Stimulated activated CD8-positive, alpha-beta memory T cell treated with anti-CD3 and anti-CD28 coated beads, Interleukin-7, amount 100 ng/mL, for 1 hour (primary cell): ENCODE measurements around the gene PCNX3.

ENCODE experiments used
- DNase-seq, 2 donors: peaks; one replicate each; pipeline ENCODE4 v3.0.0-alpha.2; 2020; ENCODE audit warnings: low read depth in 2 of 2

The PCNX3 gene

DNA sequence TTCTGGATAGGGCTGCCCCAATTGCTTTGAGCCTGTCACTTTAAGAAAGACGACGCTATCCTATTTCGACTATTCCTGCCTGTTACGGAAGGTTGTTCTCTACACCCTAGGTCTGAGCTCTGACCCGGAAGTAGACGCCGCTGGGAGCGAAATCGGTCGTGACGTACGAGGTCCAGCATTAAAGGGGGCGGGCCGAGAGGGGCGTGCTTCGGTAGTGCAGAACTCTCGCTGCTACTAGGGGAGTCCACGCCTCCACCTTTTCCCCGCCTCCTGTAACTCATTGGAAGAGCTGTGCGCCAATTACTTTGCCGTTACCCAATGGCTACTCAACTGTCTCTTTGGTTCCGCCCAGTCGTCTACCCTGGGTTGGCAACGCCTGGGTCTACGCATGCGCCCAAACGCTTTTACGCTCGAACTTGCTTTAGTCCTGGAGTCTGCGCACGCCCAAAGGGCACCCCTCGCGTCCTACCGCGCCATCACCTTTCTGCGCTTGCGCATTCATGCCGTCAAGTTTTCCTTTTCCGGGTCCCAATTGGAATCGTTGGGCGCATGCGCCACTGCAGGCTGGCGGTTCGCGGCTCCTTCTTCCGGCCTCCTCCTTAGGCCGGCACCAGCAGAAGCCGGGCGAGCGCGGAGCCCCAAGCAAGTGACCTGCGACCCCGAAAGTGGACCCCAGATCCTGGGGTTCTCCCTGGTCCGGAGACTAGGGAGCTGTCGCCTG lies at the start of gene PCNX3:
PCNX3 (plus strand) TSS at position 548 of the 721 bp plus-strand sequence. CDS start 536 bp downstream, outside the sequence.
- peak; percentile 100 for DNase-seq

- no peak for DNase-seq
Observed at GRCh38 chr11:65569164-65569972, 46.2 kb upstream of the PCNX3 start.

DNA sequence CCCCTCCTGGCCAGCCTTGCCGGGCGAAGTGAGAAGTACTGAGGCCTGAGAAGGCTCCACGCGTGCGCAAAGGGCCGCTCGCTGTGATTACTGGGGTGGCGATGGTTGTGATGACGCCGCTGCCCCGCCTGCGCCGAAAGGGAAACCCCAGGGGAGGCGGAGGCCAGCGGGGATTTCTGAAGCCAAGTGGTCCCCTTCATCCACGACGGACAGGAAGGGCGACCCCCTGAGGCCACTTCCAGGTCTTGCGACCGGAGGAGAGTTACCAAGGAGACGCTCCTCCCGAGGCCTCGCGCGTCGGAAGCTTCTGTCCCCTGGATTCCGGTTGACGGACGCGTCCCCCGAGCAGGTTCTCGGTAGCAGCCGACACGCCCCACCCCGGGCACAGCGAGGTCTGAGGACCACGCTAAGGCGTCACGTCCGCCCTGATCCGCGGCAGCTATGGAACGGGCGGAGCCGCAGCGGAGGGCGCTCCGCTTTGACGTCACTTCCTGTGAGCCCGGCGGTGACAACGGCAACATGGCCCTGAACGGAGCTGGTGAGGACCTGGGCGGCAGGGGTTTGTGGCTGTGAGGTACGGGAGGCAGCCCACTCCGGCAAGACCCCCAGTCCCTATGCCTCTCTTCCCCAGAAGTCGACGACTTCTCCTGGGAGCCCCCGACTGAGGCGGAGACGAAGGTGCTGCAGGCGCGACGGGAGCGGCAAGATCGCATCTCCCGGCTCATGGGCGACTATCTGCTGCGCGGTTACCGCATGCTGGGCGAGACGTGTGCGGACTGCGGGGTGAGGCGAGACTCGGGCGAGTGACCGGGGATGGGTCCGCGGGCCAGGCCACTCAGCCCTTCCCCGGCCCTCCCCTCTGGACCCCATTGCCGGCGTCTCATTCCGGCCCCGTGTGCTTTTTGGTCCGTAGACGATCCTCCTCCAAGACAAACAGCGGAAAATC lies 45.3 kb upstream of the PCNX3 start, which contains the start of gene ZNRD2:
ZNRD2 (plus strand) TSS at position 505 of the 946 bp plus-strand sequence; CDS start at position 520, 15 bp downstream.
- DNase-seq: peak; percentile 93 to 95

- DNase-seq: no peak
Observed at GRCh38 chr11:65571420-65571819, 44.2 kb upstream of the PCNX3 start.

- no peak for DNase-seq
Observed at GRCh38 chr11:65571940-65572339, 43.6 kb upstream of the PCNX3 start.

DNA sequence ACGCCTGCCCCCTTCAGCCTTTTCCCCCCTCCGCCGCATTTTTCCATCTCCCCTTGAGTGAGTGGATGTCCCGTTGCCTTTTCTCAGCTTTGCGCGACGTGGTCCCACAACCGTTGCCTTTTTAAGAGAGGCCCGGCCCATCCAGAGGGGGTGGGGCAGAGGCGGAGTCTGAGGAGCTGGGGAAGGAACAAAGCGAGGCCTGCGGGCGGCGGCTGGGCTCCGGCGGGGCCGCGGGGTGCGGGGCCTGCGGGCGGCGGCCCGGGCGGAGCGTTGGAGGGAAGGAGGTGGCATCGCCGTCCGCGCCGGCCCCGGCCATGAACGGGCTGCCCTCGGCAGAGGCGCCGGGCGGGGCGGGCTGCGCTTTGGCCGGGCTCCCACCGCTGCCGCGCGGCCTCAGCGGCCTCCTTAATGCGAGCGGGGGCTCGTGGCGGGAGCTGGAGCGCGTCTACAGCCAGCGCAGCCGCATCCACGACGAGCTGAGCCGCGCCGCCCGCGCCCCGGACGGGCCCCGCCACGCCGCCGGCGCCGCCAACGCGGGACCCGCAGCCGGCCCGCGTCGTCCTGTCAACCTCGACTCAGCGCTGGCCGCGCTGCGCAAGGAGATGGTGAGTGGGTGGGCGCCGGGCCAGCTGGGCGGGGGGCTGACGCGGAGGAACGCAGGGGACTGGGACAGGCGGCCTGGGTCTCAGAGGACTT lies 43.1 kb upstream of the PCNX3 start, which contains the start of gene FAM89B:
FAM89B (plus strand) TSS at position 183 of the 696 bp plus-strand sequence; CDS start at position 315, 132 bp downstream.
- peak; percentile 81 for DNase-seq

- DNase-seq: no peak
Observed at GRCh38 chr11:65573391-65574079, 42.0 kb upstream of the PCNX3 start.

GRCh38 chr11:65574109-65574810 lies 41.3 kb upstream of the PCNX3 start:
- peak; percentile 61 to 70 for DNase-seq

DNA sequence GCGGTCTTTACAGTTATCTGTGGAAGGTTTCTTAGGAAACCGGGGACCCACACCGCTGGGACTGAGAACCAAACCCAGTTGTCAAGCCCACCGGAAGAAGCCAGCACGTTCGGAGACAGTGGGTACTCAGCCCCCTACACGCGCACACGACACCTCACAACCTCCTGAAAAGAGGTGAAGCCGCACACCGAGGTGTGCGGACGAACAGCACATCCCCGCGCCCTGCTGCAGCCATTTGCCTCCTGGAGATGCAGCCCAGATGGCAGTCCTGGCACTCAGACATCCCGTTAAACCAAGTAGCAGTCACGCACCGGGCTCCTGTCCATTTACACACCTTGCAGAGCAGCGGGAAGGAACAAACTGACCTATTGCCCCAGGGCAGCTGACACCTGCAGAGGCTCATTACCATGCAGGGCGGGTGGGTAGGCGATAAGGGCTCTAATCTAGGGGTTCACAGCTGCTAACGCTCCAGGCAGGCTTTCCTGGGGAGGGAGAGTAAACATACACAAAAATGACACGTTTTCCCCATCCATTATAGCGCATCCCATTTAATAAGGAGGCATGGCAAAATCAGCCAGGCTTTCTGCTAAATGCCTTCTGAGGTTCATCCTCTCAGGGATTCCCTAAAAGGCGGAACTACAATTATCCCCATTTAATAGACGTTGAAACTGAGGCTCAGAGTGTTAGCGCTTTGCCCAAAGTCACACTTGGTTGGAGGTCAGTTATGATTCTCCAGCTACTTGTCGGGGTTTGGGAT lies 40.6 kb upstream of the PCNX3 start:
- DNase-seq: no peak

DNA sequence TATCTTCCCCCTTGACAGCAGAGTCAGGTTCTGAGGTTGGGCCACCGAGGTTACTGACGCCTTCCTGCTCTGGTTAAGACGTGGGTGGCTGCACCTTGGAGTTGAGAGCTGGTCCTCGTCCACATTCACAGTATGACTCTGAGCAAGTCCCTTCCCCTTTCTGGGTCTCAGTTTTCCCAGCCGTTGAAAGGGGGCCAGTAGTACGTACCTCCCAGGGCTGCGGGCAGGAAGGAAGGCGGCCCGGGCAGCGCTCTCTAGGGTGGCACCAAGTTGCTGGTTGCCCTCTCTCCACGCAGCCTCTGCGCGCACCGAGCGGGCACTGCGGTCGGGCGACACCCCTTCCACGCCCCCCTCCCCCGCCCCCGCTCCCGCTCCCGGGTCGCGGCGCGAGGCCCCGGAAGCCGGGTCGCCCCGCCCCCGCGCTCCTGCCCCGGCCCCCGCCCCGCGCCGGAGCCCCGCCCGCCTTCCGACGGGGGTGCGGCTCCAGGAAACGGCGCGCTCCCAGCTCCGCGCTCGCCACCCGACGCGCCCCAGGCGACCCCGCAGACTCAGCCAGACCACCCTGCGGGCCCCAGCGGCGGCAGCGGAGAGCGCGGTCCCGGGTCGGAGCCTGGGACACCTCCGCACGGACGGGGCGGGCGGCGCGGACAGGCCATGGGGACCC lies 39.9 kb upstream of the PCNX3 start, which contains the start of gene EHBP1L1:
EHBP1L1 (plus strand) TSS at position 486 of the 664 bp plus-strand sequence. CDS start 250 bp downstream, outside the sequence.
- peak; percentile 45 to 56 for DNase-seq

DNA sequence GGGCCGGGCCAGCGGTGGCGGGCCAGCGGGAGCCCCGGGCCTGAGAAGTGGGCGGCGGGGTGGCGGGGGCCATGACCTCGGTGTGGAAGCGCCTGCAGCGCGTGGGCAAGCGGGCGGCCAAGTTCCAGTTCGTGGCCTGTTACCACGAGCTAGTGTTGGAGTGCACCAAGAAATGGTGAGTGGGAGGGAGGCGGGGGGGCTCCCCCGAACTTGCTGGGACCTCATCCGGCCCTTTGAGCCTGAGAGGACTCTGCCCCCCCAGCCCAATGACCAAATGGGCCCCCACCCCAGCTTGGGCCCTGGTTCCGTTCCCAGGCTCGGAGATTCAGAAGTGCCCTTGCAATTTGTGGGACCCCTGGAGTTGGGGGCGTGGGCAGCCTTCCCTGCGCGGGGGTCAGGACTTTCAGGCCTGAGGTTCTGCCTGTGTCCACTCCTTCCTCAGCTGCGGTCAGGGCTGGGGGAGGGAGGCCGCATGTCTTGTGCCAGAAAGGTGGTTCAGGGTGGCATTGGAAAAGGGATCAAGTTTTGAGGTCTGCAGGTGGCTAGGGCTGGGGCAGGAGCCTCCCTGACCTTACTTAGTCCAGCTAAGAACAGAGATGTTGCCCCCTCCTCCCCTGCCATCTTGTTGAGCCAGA lies 39.2 kb upstream of the PCNX3 start:
- DNase-seq: no peak

DNA sequence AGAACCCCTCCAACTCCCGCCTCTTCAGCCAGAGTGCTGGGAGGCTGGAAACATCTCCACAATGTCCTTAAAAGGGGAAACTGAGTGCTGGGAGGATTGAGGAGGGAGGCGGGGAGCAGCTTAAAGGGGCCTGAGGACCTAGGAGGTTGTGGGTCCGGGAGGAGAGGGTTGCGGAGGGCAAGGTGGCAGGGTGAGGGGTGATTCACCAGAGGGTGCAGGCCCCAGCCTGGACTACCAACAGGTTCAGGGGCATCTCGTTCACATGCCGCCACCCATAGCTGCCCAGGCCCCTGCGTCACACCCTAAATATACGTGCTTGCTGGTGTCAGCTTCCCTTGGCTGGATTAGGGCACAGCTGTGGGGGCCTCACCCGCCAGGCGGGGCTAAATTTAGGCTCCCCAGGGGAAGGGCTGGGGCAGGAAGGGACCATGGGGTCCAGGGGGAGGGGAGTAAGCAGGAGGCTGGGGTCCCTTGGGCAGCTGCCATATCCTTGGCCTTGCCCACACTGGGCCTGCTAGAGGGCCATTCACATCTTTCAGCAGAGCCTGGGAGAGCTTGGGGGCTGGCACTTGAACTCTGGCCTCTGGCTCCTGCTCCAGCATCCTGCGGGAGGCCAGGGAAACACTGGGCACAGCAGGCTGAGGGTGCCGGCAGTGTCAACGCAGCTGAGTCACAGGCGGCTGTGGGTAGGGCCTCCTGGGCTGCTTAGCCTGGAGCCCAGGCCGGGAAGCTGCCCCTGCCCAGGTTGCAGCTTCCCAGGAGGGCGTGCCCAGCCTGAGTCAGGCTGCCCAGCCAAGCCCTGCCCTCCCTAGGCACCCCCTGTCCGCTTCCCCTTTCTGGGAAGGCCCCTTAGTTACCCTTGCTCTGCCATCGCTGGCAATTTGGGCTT lies 38.5 kb upstream of the PCNX3 start:
- DNase-seq: no peak

DNA sequence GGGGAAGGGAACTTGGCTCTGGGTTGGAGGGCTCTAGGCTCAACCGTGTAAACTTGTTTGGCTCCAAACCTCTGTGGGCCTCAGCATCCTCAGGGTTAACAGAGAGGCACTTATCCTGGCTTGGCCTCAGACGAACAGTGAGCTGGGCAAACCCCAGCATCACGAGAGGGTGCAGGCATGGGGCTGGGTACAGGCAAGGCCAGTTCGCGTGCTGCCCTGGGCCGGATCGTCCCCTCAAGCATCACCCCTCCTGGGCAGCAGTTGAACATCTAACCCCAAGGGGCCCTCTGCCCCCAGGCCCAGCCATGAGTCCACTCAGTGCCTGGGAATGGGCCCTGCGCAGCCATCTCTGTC lies 37.8 kb upstream of the PCNX3 start:
- DNase-seq: no peak

DNA sequence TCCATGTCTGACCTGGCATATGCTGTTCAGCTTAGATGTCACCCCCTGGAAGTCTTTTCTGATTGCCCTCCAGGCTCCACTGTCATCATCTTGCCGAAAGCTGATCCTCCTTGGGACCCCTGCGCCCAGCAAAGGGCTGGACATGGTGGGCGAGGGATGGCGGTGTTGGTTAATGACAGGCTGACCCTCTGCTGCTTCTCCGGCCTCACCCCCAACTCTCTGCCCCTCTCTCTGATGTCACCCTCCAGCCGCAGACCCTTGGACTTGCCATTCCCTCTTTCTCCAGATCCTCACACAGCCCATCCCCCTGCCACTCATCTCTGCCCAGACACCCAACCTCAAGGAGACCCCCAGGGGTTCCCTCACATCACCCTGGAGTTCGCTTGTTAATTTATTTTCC lies 37.4 kb upstream of the PCNX3 start:
- no peak for DNase-seq

DNA sequence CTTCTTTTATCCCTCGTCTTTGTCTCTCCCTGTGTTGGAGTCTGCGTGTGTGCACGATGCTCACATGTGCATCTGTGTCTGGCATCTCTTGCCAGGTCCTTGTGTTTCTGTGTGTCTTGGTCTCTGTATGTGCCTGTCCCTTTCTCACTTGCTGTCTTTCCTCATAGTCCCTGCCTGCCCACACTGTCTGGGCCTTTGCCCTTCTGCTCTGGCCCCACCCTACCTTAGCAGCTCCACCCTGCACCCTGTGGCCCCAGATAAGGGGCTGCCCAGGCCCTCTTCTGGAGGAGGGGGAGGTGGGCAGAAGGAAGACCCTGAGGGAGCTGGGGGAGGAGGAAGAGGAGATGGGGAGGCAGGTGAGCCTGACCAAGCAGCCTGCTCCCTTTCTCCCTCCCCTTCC lies 36.9 kb upstream of the PCNX3 start:
- DNase-seq: no peak

DNA sequence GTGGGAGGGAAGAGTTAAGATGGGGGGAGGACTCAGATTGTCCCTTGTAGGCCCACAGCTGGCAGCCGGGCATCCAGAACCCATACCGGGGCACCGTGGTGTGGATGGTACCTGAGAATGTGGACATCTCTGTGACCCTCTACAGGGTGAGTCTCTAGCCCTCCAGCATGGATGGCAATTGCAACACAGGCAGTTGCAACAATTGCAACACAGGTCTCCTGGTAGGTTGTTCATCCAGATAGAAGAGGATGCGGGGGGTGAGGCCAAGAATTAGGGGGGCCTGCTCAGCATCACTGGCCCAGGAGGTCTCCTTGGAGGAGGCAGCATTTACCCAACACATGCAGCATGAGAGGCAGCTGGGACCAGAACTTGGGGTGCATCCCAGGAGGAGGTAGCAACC lies 36.3 kb upstream of the PCNX3 start:
- no peak for DNase-seq
